ENCODE measurements around the gene HLA-E. TPM values are rescaled to one million over a fixed set of nuclear protein-coding genes. Genes with fewer than 3 reads are reported as not detected.
A peak's percentile ranks its signal among the peaks of the same experiment; 100 is the strongest.

HLA-E gene
- total and polyA plus RNA-seq, 10 of the 15 experiments (the other 5 are each of a cell fraction or from before 2014, with no cell fraction given) = 35.1 to 483 (median 267) TPM

GRCh38 chr6:30450548-30450908 lies 38.8 kb upstream of the HLA-E start:
- in situ Hi-C loops (cut with MboI) = no loop called here
- H3K4me3 ChIP-seq = no peak overlapping the region
- ChIA-PET SMC1A (ENCODE audit: uncharacterized antibody, unreplicated experiment) (interaction anchor here (0.6 to 1.8 kb wide), 3 partner anchors 16 to 341 kb away, joined by 3 to 4 read pairs (median 3); no protein-coding TSS in a partner anchor), RAD21 (ENCODE audit: unreplicated experiment) (interaction anchor here (0.7 to 1.8 kb wide), 3 partner anchors 9 to 637 kb away, joined by 3 to 7 read pairs (median 4); no protein-coding TSS in a partner anchor), CTCF (interaction anchor here (0.5 to 2.3 kb wide), 13 partner anchors 9 to 509 kb away, joined by 3 to 10 read pairs (median 3); no protein-coding TSS in a partner anchor), POLR2A (no interaction called here)
- no peak for TF ChIP-seq IRF3 (IDR thresholded peaks at IDR 0.05)
- TF ChIP-seq CREM (IDR thresholded peaks at IDR 0.05; ENCODE audit: low read depth) = no peak
- no peak for TF ChIP-seq CEBPB (IDR thresholded peaks at IDR 0.05; ENCODE audit: borderline replicate concordance in 1 of 2, low read depth in 2 of 2, low read length in 2 of 2)
- H3K4me2 ChIP-seq (ENCODE audit: control insufficient read depth, insufficient read depth) = peak overlapping the region; percentile 75; the same call in 1 of the 2 replicates
- H3K79me2 ChIP-seq (ENCODE audit: control insufficient read depth, insufficient read depth, low read length) = no peaks in the 10 kb centered on the region
- no peak overlapping the region for H3K9ac ChIP-seq (ENCODE audit: control insufficient read depth, insufficient read depth, low read length)
- no TSS peak for BruUV-seq (replicated peaks)
- ATAC-seq (peak; percentile 46; the same call in 2 of the 3 replicates), DNase-seq (ENCODE audit: low read depth, low spot score) (no peak), FAIRE-seq (no peak)
- WGBS (ENCODE audit: insufficient coverage, insufficient replicate concordance, low lambda C conversion rate, missing lambda C conversion rate) = 1% methylated on average over 9 of the region's 9 CpGs
- intact Hi-C loops (cut with micrococcal nuclease; ENCODE audit: unreplicated experiment) = loop anchor here (5.0 kb wide), 1 partner anchor 38 kb away; no protein-coding TSS in a partner anchor
- H3K27ac ChIP-seq (ENCODE audit: control insufficient read depth, insufficient read depth) = no peak overlapping the region
- H4K20me1 ChIP-seq (ENCODE audit: control insufficient read depth, insufficient read depth) = peaks cover 3% of the 10 kb centered on the region; the same call in 1 of the 2 replicates
- H3K9me3 ChIP-seq (replicated peaks; ENCODE audit: control insufficient read depth, insufficient read depth, low read length) = no peaks in the 10 kb centered on the region; the same call in 2 of the 3 replicates
- H3K36me3 ChIP-seq (ENCODE audit: control insufficient read depth in 2 of 2, insufficient read depth in 2 of 2, low read length in 1 of 2) = no peaks in the 10 kb centered on the region
- H3K4me1 ChIP-seq (ENCODE audit: control insufficient read depth, insufficient read depth, low read length) = peaks cover 18% of the 10 kb centered on the region
- H2AFZ ChIP-seq (ENCODE audit: control insufficient read depth, low read depth, low read length) = no peak overlapping the region
- H3K27me3 ChIP-seq (replicated peaks in 1 of 2; ENCODE audit: control insufficient read depth in 2 of 2, insufficient read depth in 2 of 2, low read length in 1 of 2) = peaks cover 22 to 33% of the 10 kb centered on the region in 2 experiments

Data from GM12878 (cell line).